Fibroblast of lung (primary cell): Measurements from ENCODE around the gene MAGI2. TPM values are rescaled to one million over a fixed set of nuclear protein-coding genes. Genes with fewer than 3 reads are reported as not detected.

ENCODE experiments used
- DNase-seq, 2 donors: peaks; one replicate each; pipeline versions ENCODE4 v3.0.0 to v3.0.0-alpha.2; 2010; ENCODE audit warnings: low read depth in 2 of 2
- H2AFZ ChIP-seq: 2 replicates; pipeline ENCODE4 v1.5.1; 2012; ENCODE audit warnings: low read length, control low read depth, inconsistent platforms
- H3K27ac ChIP-seq: 2 replicates; pipeline ENCODE4 v1.5.1; 2011; ENCODE audit warnings: low read length, control low read depth; ENCODE audit not compliant: insufficient read depth
- H3K27me3 ChIP-seq: 2 replicates; pipeline ENCODE4 v1.5.1; 2011; ENCODE audit warnings: mild to moderate bottlenecking, low read length; ENCODE audit not compliant: control insufficient read depth, insufficient read depth
- H3K36me3 ChIP-seq: 2 replicates; pipeline ENCODE4 v1.5.1; 2011; ENCODE audit warnings: low read length; ENCODE audit not compliant: control insufficient read depth, insufficient read depth
- H3K4me1 ChIP-seq: 2 replicates; pipeline ENCODE4 v1.5.1; 2011; ENCODE audit warnings: low read length; ENCODE audit not compliant: control insufficient read depth, insufficient read depth; ENCODE audit errors: extremely low read depth
- H3K4me2 ChIP-seq: 2 replicates; pipeline ENCODE4 v1.5.1; 2011; ENCODE audit warnings: low read length, control low read depth; ENCODE audit not compliant: insufficient read depth; ENCODE audit errors: extremely low read depth
- H3K4me3 ChIP-seq, 4 experiments: fragments of 200-600 bp in 1 of 4; sonication (generic) in 1 of 4; replicated peaks in 1 of 4; 2 replicates each; pipeline ENCODE4 v1.5.1; 2011 to 2016; ENCODE audit warnings: low read length in 4 of 4, low read depth in 3 of 4, mild to moderate bottlenecking in 3 of 4, control low read depth in 2 of 4, inconsistent platforms in 1 of 4, mixed read lengths in 1 of 4; ENCODE audit not compliant: insufficient read depth in 1 of 4; ENCODE audit errors: control extremely low read depth in 1 of 4
- H3K79me2 ChIP-seq: 2 replicates; pipeline ENCODE4 v1.5.1; 2012; ENCODE audit warnings: mild to moderate bottlenecking, low read length, inconsistent platforms; ENCODE audit not compliant: control insufficient read depth, insufficient read depth
- H3K9ac ChIP-seq: 2 replicates; pipeline ENCODE4 v1.5.1; 2011; ENCODE audit warnings: mild to moderate bottlenecking, low read length, control low read depth; ENCODE audit not compliant: insufficient read depth
- H3K9me3 ChIP-seq: 2 replicates; pipeline ENCODE4 v1.5.1; 2012; ENCODE audit warnings: low read depth, low read length; ENCODE audit not compliant: control insufficient read depth, insufficient read depth
- H4K20me1 ChIP-seq: 2 replicates; pipeline ENCODE4 v1.5.1; 2011; ENCODE audit warnings: low read length; ENCODE audit not compliant: control insufficient read depth, insufficient read depth; ENCODE audit errors: extremely low read depth
- CTCF ChIP-seq, 2 donors: IDR thresholded peaks in 1 of 2; conservative IDR thresholded peaks in 1 of 2; 1 replicate in 1 of 2; 2 replicates in 1 of 2; pipeline ENCODE4 v1.5.1; 2011 to 2012; ENCODE audit warnings: low read length in 2 of 2, control low read depth in 1 of 2, inconsistent platforms in 1 of 2, low read depth in 1 of 2, mild to moderate bottlenecking in 1 of 2
- EZH2 ChIP-seq: IDR thresholded peaks from 2 replicates; pipeline ENCODE4 v1.5.1; 2012; ENCODE audit warnings: low read length, control low read depth, mild to moderate bottlenecking; ENCODE audit errors: missing control alignments
- polyA plus RNA-seq, 2 donors: library from polyadenylated mRNA; depleted of rRNA in 1 of 2; stranded (reverse) in 1 of 2; unstranded in 1 of 2; fragments of >200 nt; gene quantifications; 2 replicates each; pipeline ENCODE4 v1.2.1, GENCODE V29; 2011 to 2012; ENCODE audit warnings: missing spikeins in 1 of 2
- total RNA-seq: library from RNA; depleted of rRNA; stranded (reverse); fragments of >200 nt; gene quantifications from 2 replicates; pipeline ENCODE4 v1.2.1, GENCODE V29; 2014

The MAGI2 gene
- total and polyA plus RNA-seq, 2 donors (not counting 1 experiment from before 2014, with no cell fraction given), result 1.8 to 17.0 TPM

- H4K20me1 ChIP-seq, result no peaks in the 10 kb centered on the region
Observed at GRCh38 chr7:78695826-78696225, 757.6 kb downstream of the MAGI2 start.

GRCh38 chr7:78691584-78691983 is 761.9 kb downstream of the MAGI2 start:
- no peak overlapping the region for H3K9ac ChIP-seq
- H3K36me3 ChIP-seq, result no peaks in the 10 kb centered on the region
- no peak overlapping the region for H3K27ac ChIP-seq
- no peak for DNase-seq
- no peaks in the 10 kb centered on the region for H3K4me1 ChIP-seq
- no peaks in the 10 kb centered on the region for H3K27me3 ChIP-seq
- no peaks in the 10 kb centered on the region for H3K9me3 ChIP-seq
- H2AFZ ChIP-seq, result no peak overlapping the region
- H3K4me3 ChIP-seq, result no peak overlapping the region
- no peaks in the 10 kb centered on the region for H4K20me1 ChIP-seq
- TF ChIP-seq EZH2, result no peak
- TF ChIP-seq CTCF (conservative IDR thresholded peaks at IDR 0.05 in 1 of 2, IDR thresholded peaks at IDR 0.05 in 1 of 2; ENCODE audit: low read depth in 1 of 2, low read length in 2 of 2), result no peak
- H3K79me2 ChIP-seq, result no peaks in the 10 kb centered on the region
- no peak overlapping the region for H3K4me2 ChIP-seq

More at GRCh38 chr7:78695826-78696225, 757.6 kb downstream of the MAGI2 start:
- H3K27ac ChIP-seq, result no peak overlapping the region
- no peak overlapping the region for H3K4me2 ChIP-seq
- H3K4me3 ChIP-seq, result no peak overlapping the region
- H3K4me1 ChIP-seq, result no peaks in the 10 kb centered on the region
- no peak for DNase-seq
- no peaks in the 10 kb centered on the region for H3K9me3 ChIP-seq
- H3K9ac ChIP-seq, result no peak overlapping the region
- H3K36me3 ChIP-seq, result no peaks in the 10 kb centered on the region
- TF ChIP-seq CTCF (conservative IDR thresholded peaks at IDR 0.05 in 1 of 2, IDR thresholded peaks at IDR 0.05 in 1 of 2; ENCODE audit: low read depth in 1 of 2, low read length in 2 of 2) (no peak), EZH2 (no peak)
- no peak overlapping the region for H2AFZ ChIP-seq
- no peaks in the 10 kb centered on the region for H3K27me3 ChIP-seq
- H3K79me2 ChIP-seq, result no peaks in the 10 kb centered on the region

- H3K4me2 ChIP-seq, result no peak overlapping the region
- no peak overlapping the region for H3K9ac ChIP-seq
- no peaks in the 10 kb centered on the region for H3K36me3 ChIP-seq
- H4K20me1 ChIP-seq, result no peaks in the 10 kb centered on the region
- H3K4me3 ChIP-seq, result no peak overlapping the region
- no peak overlapping the region for H3K27ac ChIP-seq
- no peaks in the 10 kb centered on the region for H3K4me1 ChIP-seq
- H3K79me2 ChIP-seq, result no peaks in the 10 kb centered on the region
- H3K27me3 ChIP-seq, result no peaks in the 10 kb centered on the region
- DNase-seq, result peak in 1 of 2 donors; percentile 6
- no peaks in the 10 kb centered on the region for H3K9me3 ChIP-seq
- no peak overlapping the region for H2AFZ ChIP-seq
- TF ChIP-seq EZH2 (no peak), CTCF (conservative IDR thresholded peaks at IDR 0.05 in 1 of 2, IDR thresholded peaks at IDR 0.05 in 1 of 2; ENCODE audit: low read depth in 1 of 2, low read length in 2 of 2) (no peak)
Observed at GRCh38 chr7:78690174-78690573, 763.3 kb downstream of the MAGI2 start.
